Erythroblast (primary cell): Measurements from ENCODE around the gene NR1I3.
A peak's percentile ranks its signal among the peaks of the same experiment; 100 is the strongest.
"Not testable (repeated sequence)": the region's sequence is repeated elsewhere in the genome, so short reads cannot be mapped to it uniquely, and the experiment has no call there.

ENCODE experiments used
- DNase-seq, 2 experiments: peaks; one replicate each; lab custom pipeline; 2025; lab: John Stamatoyannopoulos, UW
- GATA1 ChIP-seq: IDR thresholded peaks from 2 replicates; pipeline ENCODE4 v1.6.1; 2011; ENCODE audit warnings: low read depth, mild to moderate bottlenecking, control low read depth, low read length, moderate library complexity
- POLR2A ChIP-seq: IDR thresholded peaks from 2 replicates; pipeline ENCODE4 v1.6.1; 2011; ENCODE audit warnings: mild to moderate bottlenecking, low read length

Gene NR1I3

GRCh38 chr1:161229896-161230295 lies 8.1 kb downstream of the NR1I3 start:
- peak in 1 of 2 experiments; percentile 15 for DNase-seq
- TF ChIP-seq GATA1 (no peak), POLR2A (no peak)

- DNase-seq, result no peak
- TF ChIP-seq GATA1 (no peak), POLR2A (no peak)
These were observed 10.0 kb downstream of the NR1I3 start for GRCh38 chr1:161228032-161228431.

- peak; percentile 83 to 91 for DNase-seq
- TF ChIP-seq POLR2A, result no peak
- no peak for TF ChIP-seq GATA1
These were observed 10.7 kb downstream of the NR1I3 start for GRCh38 chr1:161227196-161227871.

GRCh38 chr1:161226759-161227158 lies 11.2 kb downstream of the NR1I3 start:
- TF ChIP-seq POLR2A (no peak), GATA1 (no peak)
- DNase-seq, result no peak

GRCh38 chr1:161226320-161226711 lies 11.7 kb downstream of the NR1I3 start:
- no peak for DNase-seq
- TF ChIP-seq GATA1 (no peak), POLR2A (no peak)

- DNase-seq, result peak; percentile 92 to 97
- TF ChIP-seq GATA1 (no peak), POLR2A (peak; percentile 49)
These were observed 12.3 kb downstream of the NR1I3 start, which contains the start of gene TOMM40L for GRCh38 chr1:161225534-161226319. Gene TOMM40L, plus strand, starts transcription at chr1:161226060. Its CDS starts 430 bp downstream, at chr1:161226490.

GRCh38 chr1:161225178-161225533 lies 12.8 kb downstream of the NR1I3 start:
- TF ChIP-seq GATA1 (no peak), POLR2A (no peak)
- DNase-seq, result no peak

- not testable (repeated sequence) for DNase-seq
These were observed 13.3 kb downstream of the NR1I3 start for GRCh38 chr1:161224695-161225087.

GRCh38 chr1:161223805-161224694 lies 14.0 kb downstream of the NR1I3 start:
- DNase-seq, result no peak
- TF ChIP-seq GATA1, result no peak
- no peak for TF ChIP-seq POLR2A

- DNase-seq, result no peak
- no peak for TF ChIP-seq POLR2A
- no peak for TF ChIP-seq GATA1
These were observed 15.6 kb downstream of the NR1I3 start for GRCh38 chr1:161222175-161223019.

- no peak for DNase-seq
- no peak for TF ChIP-seq GATA1
- no peak for TF ChIP-seq POLR2A
These were observed 18.0 kb downstream of the NR1I3 start for GRCh38 chr1:161220002-161220401.

GRCh38 chr1:161219078-161219892 lies 18.7 kb downstream of the NR1I3 start:
- DNase-seq, result no peak
- TF ChIP-seq GATA1 (no peak), POLR2A (no peak)
